ENCODE results near the gene LNX1.

LNX1 gene

GRCh38 chr4:53499791-53500190 lies 91.5 kb downstream of the LNX1 start:
- Histone ChIP-seq H3K9me3 (ENCODE audit: control insufficient read depth, low read length) (no peaks in the 10 kb centered on the region), H2AFZ (no peak overlapping the region), H3K4me1 (no peaks in the 10 kb centered on the region), H3K79me2 (no peaks in the 10 kb centered on the region), H3K36me3 (ENCODE audit: control insufficient read depth, insufficient read depth, low read length) (no peaks in the 10 kb centered on the region), H3K4me2 (ENCODE audit: low read length) (no peak overlapping the region), H3K27ac (no peak overlapping the region), H3K9ac (no peak overlapping the region), H3K4me3 (ENCODE audit: low read depth, low read length) (no peak overlapping the region), H3K27me3 (ENCODE audit: control insufficient read depth, insufficient read depth, low read length) (no peaks in the 10 kb centered on the region)
- TF ChIP-seq CTCF (IDR thresholded peaks at IDR 0.05) = no peak

DNA sequence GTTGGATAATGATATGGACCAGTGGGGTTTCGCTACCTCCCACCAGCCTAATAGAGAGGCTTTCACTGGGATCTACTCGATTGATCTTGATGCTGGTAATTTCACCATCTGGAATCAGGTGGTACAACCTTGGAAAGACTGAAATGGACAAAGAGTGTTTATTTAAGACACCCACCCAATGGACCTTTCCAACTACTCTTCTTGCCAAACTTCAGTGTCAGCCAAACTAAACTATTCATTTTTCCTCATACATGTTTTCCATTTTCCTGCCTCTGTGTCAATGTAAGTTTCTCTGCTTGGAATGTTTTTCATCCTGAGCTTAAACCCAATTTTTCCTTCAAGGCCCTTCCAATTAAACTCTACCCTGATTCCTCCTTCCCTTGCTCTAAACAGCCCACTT lies 92.6 kb downstream of the LNX1 start:
- Histone ChIP-seq H2AFZ (no peak overlapping the region), H3K27me3 (ENCODE audit: control insufficient read depth, insufficient read depth, low read length) (no peaks in the 10 kb centered on the region), H3K4me2 (ENCODE audit: low read length) (no peak overlapping the region), H3K9me3 (ENCODE audit: control insufficient read depth, low read length) (no peaks in the 10 kb centered on the region), H3K4me1 (no peaks in the 10 kb centered on the region), H3K9ac (no peak overlapping the region), H3K4me3 (ENCODE audit: low read depth, low read length) (no peak overlapping the region), H3K36me3 (ENCODE audit: control insufficient read depth, insufficient read depth, low read length) (no peaks in the 10 kb centered on the region), H3K79me2 (no peaks in the 10 kb centered on the region), H3K27ac (no peak overlapping the region)
- TF ChIP-seq CTCF (IDR thresholded peaks at IDR 0.05) = no peak

DNA sequence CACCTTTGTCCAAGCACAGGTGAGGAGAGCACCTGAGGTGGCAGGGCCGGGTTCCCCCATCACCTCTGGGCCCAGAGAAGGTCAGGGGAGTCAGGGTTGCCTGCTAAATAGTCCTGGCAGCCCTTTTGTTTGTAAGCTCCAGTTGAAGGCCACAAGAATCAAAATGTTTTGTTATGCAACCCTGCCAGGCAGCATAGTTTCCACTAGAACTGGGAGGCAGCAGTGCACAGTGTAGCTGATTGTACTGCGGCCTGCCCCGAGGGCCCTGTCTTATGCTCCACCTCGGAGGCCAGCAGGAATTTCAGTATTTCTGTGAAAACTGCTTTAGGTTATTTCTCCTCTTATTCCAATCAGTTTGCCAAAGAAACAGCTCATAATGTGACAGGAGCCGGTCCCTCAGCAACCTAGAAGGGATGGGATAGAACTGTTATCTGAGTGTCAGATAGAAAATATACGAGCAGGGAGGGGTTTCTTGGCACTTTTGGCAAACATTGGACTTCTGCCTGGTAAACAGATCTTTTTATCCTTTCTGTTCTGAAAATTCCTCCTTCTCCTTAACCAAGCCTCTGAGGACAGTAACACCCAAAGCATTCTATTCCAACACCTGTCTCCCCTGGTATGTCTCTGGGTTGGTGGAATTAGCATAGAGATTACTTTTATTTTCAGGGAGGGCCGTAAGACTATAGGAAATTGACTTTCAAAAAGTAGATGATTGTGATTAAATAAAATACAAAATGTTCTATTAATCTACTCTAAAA lies 93.6 kb downstream of the LNX1 start:
- H3K4me1 ChIP-seq = no peaks in the 10 kb centered on the region
- H3K27ac ChIP-seq = no peak overlapping the region
- no peak overlapping the region for H2AFZ ChIP-seq
- H3K9me3 ChIP-seq (ENCODE audit: control insufficient read depth, low read length) = no peaks in the 10 kb centered on the region
- H3K4me2 ChIP-seq (ENCODE audit: low read length) = no peak overlapping the region
- H3K4me3 ChIP-seq (ENCODE audit: low read depth, low read length) = no peak overlapping the region
- no peak overlapping the region for H3K9ac ChIP-seq
- H3K79me2 ChIP-seq = no peaks in the 10 kb centered on the region
- H3K27me3 ChIP-seq (ENCODE audit: control insufficient read depth, insufficient read depth, low read length) = no peaks in the 10 kb centered on the region
- no peak for TF ChIP-seq CTCF (IDR thresholded peaks at IDR 0.05)
- no peaks in the 10 kb centered on the region for H3K36me3 ChIP-seq (ENCODE audit: control insufficient read depth, insufficient read depth, low read length)

DNA sequence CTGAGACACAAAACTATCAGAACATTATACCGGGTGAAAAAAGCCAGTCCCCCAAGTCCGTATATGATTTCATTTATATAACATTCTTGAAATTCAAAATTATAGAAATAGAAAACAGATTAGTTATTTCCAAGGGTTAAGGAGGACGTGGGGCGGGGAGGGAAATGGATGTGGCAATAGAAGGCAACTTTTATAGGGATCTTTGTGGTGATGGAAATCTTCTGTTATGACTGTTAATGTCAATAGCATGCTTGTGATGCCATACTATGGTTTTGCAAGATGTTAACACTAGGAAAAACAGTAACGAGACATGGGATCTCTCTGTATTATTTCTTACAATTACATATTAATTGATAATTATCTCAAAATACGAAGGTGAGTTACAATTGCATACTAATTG lies 96.4 kb downstream of the LNX1 start:
- no peaks in the 10 kb centered on the region for H3K36me3 ChIP-seq (ENCODE audit: control insufficient read depth, insufficient read depth, low read length)
- no peaks in the 10 kb centered on the region for H3K27me3 ChIP-seq (ENCODE audit: control insufficient read depth, insufficient read depth, low read length)
- H3K9ac ChIP-seq = no peak overlapping the region
- no peaks in the 10 kb centered on the region for H3K9me3 ChIP-seq (ENCODE audit: control insufficient read depth, low read length)
- H3K4me2 ChIP-seq (ENCODE audit: low read length) = no peak overlapping the region
- H3K79me2 ChIP-seq = no peaks in the 10 kb centered on the region
- no peak overlapping the region for H2AFZ ChIP-seq
- H3K4me1 ChIP-seq = no peaks in the 10 kb centered on the region
- H3K4me3 ChIP-seq (ENCODE audit: low read depth, low read length) = no peak overlapping the region
- no peak for TF ChIP-seq CTCF (IDR thresholded peaks at IDR 0.05)
- H3K27ac ChIP-seq = no peak overlapping the region

Data from parathyroid adenoma (tissue), 2 donors.